ENCODE data around the gene CHGA.
A peak's percentile ranks its signal among the peaks of the same experiment; 100 is the strongest.

The CHGA gene

DNA sequence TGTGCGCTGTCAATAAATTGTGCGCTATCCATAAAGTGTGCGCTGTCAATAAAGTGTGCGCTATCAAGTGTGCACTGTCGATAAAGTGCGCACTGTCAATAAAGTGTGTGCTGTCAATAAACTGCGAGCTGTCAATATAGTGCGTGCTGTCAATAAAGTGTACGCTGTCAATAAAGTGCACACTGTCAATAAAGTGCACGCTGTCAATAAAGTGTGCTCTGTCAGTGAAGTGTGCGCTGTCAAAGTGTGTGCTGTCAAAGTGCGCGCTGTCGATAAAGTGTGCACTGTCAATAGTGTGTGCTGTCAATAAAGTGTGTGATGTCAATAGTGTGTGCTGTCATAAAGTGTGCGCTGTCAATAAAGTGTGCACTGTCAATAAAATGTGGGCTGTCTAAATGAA is 2.9 kb upstream of the CHGA start:
- Histone ChIP-seq H3K79me2 (peaks cover 19% of the 10 kb centered on the region), H3K9ac (no peak overlapping the region), H3K4me3 (ENCODE audit: low read depth, low read length) (no peak overlapping the region), H3K9me3 (ENCODE audit: control insufficient read depth, low read length) (no peaks in the 10 kb centered on the region), H3K27ac (no peak overlapping the region), H3K36me3 (ENCODE audit: control insufficient read depth, insufficient read depth, low read length) (no peaks in the 10 kb centered on the region), H3K27me3 (ENCODE audit: control insufficient read depth, insufficient read depth, low read length) (no peaks in the 10 kb centered on the region), H2AFZ (no peak overlapping the region), H3K4me1 (peaks cover 10% of the 10 kb centered on the region), H3K4me2 (ENCODE audit: low read length) (no peak overlapping the region)
- TF ChIP-seq, protein P1, sequence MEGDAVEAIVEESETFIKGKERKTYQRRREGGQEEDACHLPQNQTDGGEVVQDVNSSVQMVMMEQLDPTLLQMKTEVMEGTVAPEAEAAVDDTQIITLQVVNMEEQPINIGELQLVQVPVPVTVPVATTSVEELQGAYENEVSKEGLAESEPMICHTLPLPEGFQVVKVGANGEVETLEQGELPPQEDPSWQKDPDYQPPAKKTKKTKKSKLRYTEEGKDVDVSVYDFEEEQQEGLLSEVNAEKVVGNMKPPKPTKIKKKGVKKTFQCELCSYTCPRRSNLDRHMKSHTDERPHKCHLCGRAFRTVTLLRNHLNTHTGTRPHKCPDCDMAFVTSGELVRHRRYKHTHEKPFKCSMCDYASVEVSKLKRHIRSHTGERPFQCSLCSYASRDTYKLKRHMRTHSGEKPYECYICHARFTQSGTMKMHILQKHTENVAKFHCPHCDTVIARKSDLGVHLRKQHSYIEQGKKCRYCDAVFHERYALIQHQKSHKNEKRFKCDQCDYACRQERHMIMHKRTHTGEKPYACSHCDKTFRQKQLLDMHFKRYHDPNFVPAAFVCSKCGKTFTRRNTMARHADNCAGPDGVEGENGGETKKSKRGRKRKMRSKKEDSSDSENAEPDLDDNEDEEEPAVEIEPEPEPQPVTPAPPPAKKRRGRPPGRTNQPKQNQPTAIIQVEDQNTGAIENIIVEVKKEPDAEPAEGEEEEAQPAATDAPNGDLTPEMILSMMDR (IDR thresholded peaks at IDR 0.05): no peak

GRCh38 chr14:92922155-92922735 is 705 bp upstream of the CHGA start:
- TF ChIP-seq, protein P1 (IDR thresholded peaks at IDR 0.05): no peak
- Histone ChIP-seq H3K27me3 (ENCODE audit: control insufficient read depth, insufficient read depth, low read length) (no peaks in the 10 kb centered on the region), H3K4me1 (peaks cover 10% of the 10 kb centered on the region), H3K4me2 (ENCODE audit: low read length) (peak overlapping the region; percentile 56), H3K9me3 (ENCODE audit: control insufficient read depth, low read length) (no peaks in the 10 kb centered on the region), H3K4me3 (ENCODE audit: low read depth, low read length) (peak overlapping the region; percentile 72), H3K79me2 (peaks cover 37% of the 10 kb centered on the region), H3K9ac (peak overlapping the region; percentile 15), H2AFZ (peak overlapping the region; percentile 65), H3K27ac (peak overlapping the region; percentile 97), H3K36me3 (ENCODE audit: control insufficient read depth, insufficient read depth, low read length) (no peaks in the 10 kb centered on the region)

GRCh38 chr14:92923744-92924103 is 774 bp downstream of the CHGA start:
- Histone ChIP-seq H3K4me3 (ENCODE audit: low read depth, low read length) (peak overlapping the region; percentile 72), H3K79me2 (peaks cover 47% of the 10 kb centered on the region)

GRCh38 chr14:92924247-92924646 is 1.3 kb downstream of the CHGA start:
- H3K9ac ChIP-seq: peak overlapping the region; percentile 92
- no peaks in the 10 kb centered on the region for H3K27me3 ChIP-seq (ENCODE audit: control insufficient read depth, insufficient read depth, low read length)
- H3K4me3 ChIP-seq (ENCODE audit: low read depth, low read length): peak overlapping the region; percentile 72

More at GRCh38 chr14:92923744-92924103, 774 bp downstream of the CHGA start:
- H3K27ac ChIP-seq: peak overlapping the region; percentile 97
- no peaks in the 10 kb centered on the region for H3K27me3 ChIP-seq (ENCODE audit: control insufficient read depth, insufficient read depth, low read length)
- H3K9ac ChIP-seq: peak overlapping the region; percentile 92
- no peak overlapping the region for H2AFZ ChIP-seq
- TF ChIP-seq, protein P1 (IDR thresholded peaks at IDR 0.05): no peak
- peaks cover 11% of the 10 kb centered on the region for H3K4me1 ChIP-seq
- no peaks in the 10 kb centered on the region for H3K9me3 ChIP-seq (ENCODE audit: control insufficient read depth, low read length)
- peak overlapping the region; percentile 56 for H3K4me2 ChIP-seq (ENCODE audit: low read length)
- no peaks in the 10 kb centered on the region for H3K36me3 ChIP-seq (ENCODE audit: control insufficient read depth, insufficient read depth, low read length)

More at GRCh38 chr14:92924247-92924646, 1.3 kb downstream of the CHGA start:
- peak overlapping the region; percentile 97 for H3K27ac ChIP-seq
- H3K4me1 ChIP-seq: peaks cover 15% of the 10 kb centered on the region
- H2AFZ ChIP-seq: no peak overlapping the region
- no peaks in the 10 kb centered on the region for H3K9me3 ChIP-seq (ENCODE audit: control insufficient read depth, low read length)
- TF ChIP-seq, protein P1 (IDR thresholded peaks at IDR 0.05): no peak
- no peaks in the 10 kb centered on the region for H3K36me3 ChIP-seq (ENCODE audit: control insufficient read depth, insufficient read depth, low read length)
- H3K4me2 ChIP-seq (ENCODE audit: low read length): peak overlapping the region; percentile 56
- peaks cover 49% of the 10 kb centered on the region for H3K79me2 ChIP-seq

All from parathyroid adenoma (tissue), 2 donors.